ENCODE results near the gene CELF2. TPM values are rescaled to one million over a fixed set of nuclear protein-coding genes. Genes with fewer than 3 reads are reported as not detected.

Gene CELF2
- total RNA-seq, 1 experiment from 2014 or later, result 0.07 TPM

- BruUV-seq (replicated peaks), result no TSS peak
- Mint-ChIP-seq H3K4me1 (ENCODE audit: insufficient read depth, unreplicated experiment) (no peaks in the 10 kb centered on the region), H3K36me3 (ENCODE audit: insufficient read depth, unreplicated experiment) (no peaks in the 10 kb centered on the region), H3K27me3 (ENCODE audit: insufficient read depth, unreplicated experiment) (peaks cover 73% of the 10 kb centered on the region), H3K4me3 (ENCODE audit: unreplicated experiment) (no peak overlapping the region), H3K9me3 (ENCODE audit: unreplicated experiment) (no peaks in the 10 kb centered on the region), H3K27ac (ENCODE audit: low read depth, unreplicated experiment) (no peak overlapping the region)
- ChIA-PET CTCF (no interaction called here), POLR2A (no interaction called here)
- intact Hi-C loops (cut with micrococcal nuclease), result no loop called here
- no peak for DNase-seq (ENCODE audit: unreplicated experiment)
- no peak for TF ChIP-seq CTCF (IDR thresholded peaks at IDR 0.05; ENCODE audit: unreplicated experiment)
These were observed 258.0 kb downstream of the CELF2 start for GRCh38 chr10:11275651-11276050.

- no TSS peak for BruUV-seq (replicated peaks)
- peaks cover 81% of the 10 kb centered on the region for H3K27me3 Mint-ChIP-seq (ENCODE audit: insufficient read depth, unreplicated experiment)
- H3K9me3 Mint-ChIP-seq (ENCODE audit: unreplicated experiment), result no peaks in the 10 kb centered on the region
- no peaks in the 10 kb centered on the region for H3K36me3 Mint-ChIP-seq (ENCODE audit: insufficient read depth, unreplicated experiment)
- intact Hi-C loops (cut with micrococcal nuclease), result no loop called here
- no peak overlapping the region for H3K4me3 Mint-ChIP-seq (ENCODE audit: unreplicated experiment)
- TF ChIP-seq CTCF (IDR thresholded peaks at IDR 0.05; ENCODE audit: unreplicated experiment), result no peak
- no peak overlapping the region for H3K27ac Mint-ChIP-seq (ENCODE audit: low read depth, unreplicated experiment)
- ChIA-PET POLR2A (no interaction called here), CTCF (no interaction called here)
- no peak for DNase-seq (ENCODE audit: unreplicated experiment)
- H3K4me1 Mint-ChIP-seq (ENCODE audit: insufficient read depth, unreplicated experiment), result no peaks in the 10 kb centered on the region
These were observed 258.8 kb downstream of the CELF2 start for GRCh38 chr10:11276449-11276990.

- no peak for TF ChIP-seq CTCF (IDR thresholded peaks at IDR 0.05; ENCODE audit: unreplicated experiment)
- ChIA-PET CTCF (interaction anchor here (0.6 to 1.4 kb wide), 2 partner anchors 9 to 1351 kb away, joined by 3 to 8 read pairs; no protein-coding TSS in a partner anchor), POLR2A (no interaction called here)
- H3K36me3 Mint-ChIP-seq (ENCODE audit: insufficient read depth, unreplicated experiment), result no peaks in the 10 kb centered on the region
- intact Hi-C loops (cut with micrococcal nuclease), result no loop called here
- no peak for DNase-seq (ENCODE audit: unreplicated experiment)
- no peak overlapping the region for H3K27ac Mint-ChIP-seq (ENCODE audit: low read depth, unreplicated experiment)
- peaks cover 68% of the 10 kb centered on the region for H3K27me3 Mint-ChIP-seq (ENCODE audit: insufficient read depth, unreplicated experiment)
- no peaks in the 10 kb centered on the region for H3K9me3 Mint-ChIP-seq (ENCODE audit: unreplicated experiment)
- no peaks in the 10 kb centered on the region for H3K4me1 Mint-ChIP-seq (ENCODE audit: insufficient read depth, unreplicated experiment)
- no peak overlapping the region for H3K4me3 Mint-ChIP-seq (ENCODE audit: unreplicated experiment)
- BruUV-seq (replicated peaks), result no TSS peak
These were observed 261.6 kb downstream of the CELF2 start for GRCh38 chr10:11279314-11279713.

GRCh38 chr10:11280187-11280932 is 262.7 kb downstream of the CELF2 start:
- H3K4me1 Mint-ChIP-seq (ENCODE audit: insufficient read depth, unreplicated experiment), result no peaks in the 10 kb centered on the region
- intact Hi-C loops (cut with micrococcal nuclease), result no loop called here
- no peak overlapping the region for H3K4me3 Mint-ChIP-seq (ENCODE audit: unreplicated experiment)
- H3K9me3 Mint-ChIP-seq (ENCODE audit: unreplicated experiment), result no peaks in the 10 kb centered on the region
- ChIA-PET CTCF (interaction anchor here (1.1 to 1.2 kb wide), 2 partner anchors 9 to 10 kb away, joined by 3 to 4 read pairs; no protein-coding TSS in a partner anchor), POLR2A (no interaction called here)
- H3K27ac Mint-ChIP-seq (ENCODE audit: low read depth, unreplicated experiment), result no peak overlapping the region
- H3K36me3 Mint-ChIP-seq (ENCODE audit: insufficient read depth, unreplicated experiment), result no peaks in the 10 kb centered on the region
- TF ChIP-seq CTCF (IDR thresholded peaks at IDR 0.05; ENCODE audit: unreplicated experiment), result no peak
- H3K27me3 Mint-ChIP-seq (ENCODE audit: insufficient read depth, unreplicated experiment), result peaks cover 62% of the 10 kb centered on the region
- DNase-seq (ENCODE audit: unreplicated experiment), result no peak
- BruUV-seq (replicated peaks), result no TSS peak

Measured in MCF 10A (cell line).